GM13977 (cell line): ENCODE data around the gene CSAD.

Source experiments
- DNase-seq: peaks from one replicate; pipeline ENCODE4 v3.0.0; 2012; ENCODE audit warnings: low spot score
- in situ Hi-C: fragments of 300-500 bp; cut with MboI; formaldehyde crosslinking; loops from one replicate; pipeline ENCODE4 v1.12.0; 2022; ENCODE audit warnings: low sequenced_read_pairs, low pct_unique_long_range_greater_than_20kb, mixed read lengths, inconsistent platforms; ENCODE audit not compliant: unreplicated experiment
- TF ChIP-seq, protein P1 (sequence below): IDR thresholded peaks from 2 replicates; pipeline ENCODE4 v1.5.1; 2012; ENCODE audit warnings: mild to moderate bottlenecking, control low read depth; ENCODE audit not compliant: insufficient read depth; ENCODE audit errors: extremely low read depth, missing control alignments

CSAD gene

DNA sequence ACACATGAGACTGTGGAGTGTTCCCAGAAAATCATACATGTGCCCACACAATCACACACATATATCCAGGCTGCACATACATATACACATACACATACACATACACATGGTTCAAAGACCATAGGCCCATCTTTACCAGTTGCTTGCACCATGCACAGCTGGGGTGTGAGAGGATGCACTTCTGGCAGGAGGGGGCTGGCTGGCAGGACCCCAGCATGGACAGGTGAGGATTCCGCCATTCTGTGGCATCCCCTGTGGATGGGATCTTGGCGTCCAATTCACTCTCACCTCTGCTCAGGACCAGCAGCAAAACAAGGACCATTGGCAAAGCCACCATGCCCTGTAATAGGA is 19.4 kb upstream of the CSAD start:
- TF ChIP-seq, protein P1, sequence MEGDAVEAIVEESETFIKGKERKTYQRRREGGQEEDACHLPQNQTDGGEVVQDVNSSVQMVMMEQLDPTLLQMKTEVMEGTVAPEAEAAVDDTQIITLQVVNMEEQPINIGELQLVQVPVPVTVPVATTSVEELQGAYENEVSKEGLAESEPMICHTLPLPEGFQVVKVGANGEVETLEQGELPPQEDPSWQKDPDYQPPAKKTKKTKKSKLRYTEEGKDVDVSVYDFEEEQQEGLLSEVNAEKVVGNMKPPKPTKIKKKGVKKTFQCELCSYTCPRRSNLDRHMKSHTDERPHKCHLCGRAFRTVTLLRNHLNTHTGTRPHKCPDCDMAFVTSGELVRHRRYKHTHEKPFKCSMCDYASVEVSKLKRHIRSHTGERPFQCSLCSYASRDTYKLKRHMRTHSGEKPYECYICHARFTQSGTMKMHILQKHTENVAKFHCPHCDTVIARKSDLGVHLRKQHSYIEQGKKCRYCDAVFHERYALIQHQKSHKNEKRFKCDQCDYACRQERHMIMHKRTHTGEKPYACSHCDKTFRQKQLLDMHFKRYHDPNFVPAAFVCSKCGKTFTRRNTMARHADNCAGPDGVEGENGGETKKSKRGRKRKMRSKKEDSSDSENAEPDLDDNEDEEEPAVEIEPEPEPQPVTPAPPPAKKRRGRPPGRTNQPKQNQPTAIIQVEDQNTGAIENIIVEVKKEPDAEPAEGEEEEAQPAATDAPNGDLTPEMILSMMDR: no peak
- no peak for DNase-seq
- in situ Hi-C loops: no loop called here

DNA sequence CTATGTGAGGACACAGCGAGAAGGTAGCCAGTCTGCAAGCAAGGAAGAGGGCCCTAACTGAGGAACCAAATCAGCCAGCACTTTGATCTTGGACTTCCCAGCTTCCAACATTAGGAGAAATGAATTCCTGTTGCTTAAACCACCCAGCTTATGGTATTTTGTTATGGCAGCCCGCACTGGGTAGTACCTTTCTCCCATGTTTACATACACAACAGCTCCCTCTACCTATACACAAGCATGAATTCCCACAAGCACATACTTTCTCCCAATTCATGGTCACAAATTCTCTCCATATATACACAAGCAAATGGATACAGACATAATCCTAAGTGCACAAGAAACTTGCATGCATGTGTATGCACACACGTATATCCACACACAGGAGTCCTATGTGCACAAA is 19.0 kb upstream of the CSAD start:
- TF ChIP-seq, protein P1: no peak
- in situ Hi-C loops: no loop called here
- DNase-seq: no peak

DNA sequence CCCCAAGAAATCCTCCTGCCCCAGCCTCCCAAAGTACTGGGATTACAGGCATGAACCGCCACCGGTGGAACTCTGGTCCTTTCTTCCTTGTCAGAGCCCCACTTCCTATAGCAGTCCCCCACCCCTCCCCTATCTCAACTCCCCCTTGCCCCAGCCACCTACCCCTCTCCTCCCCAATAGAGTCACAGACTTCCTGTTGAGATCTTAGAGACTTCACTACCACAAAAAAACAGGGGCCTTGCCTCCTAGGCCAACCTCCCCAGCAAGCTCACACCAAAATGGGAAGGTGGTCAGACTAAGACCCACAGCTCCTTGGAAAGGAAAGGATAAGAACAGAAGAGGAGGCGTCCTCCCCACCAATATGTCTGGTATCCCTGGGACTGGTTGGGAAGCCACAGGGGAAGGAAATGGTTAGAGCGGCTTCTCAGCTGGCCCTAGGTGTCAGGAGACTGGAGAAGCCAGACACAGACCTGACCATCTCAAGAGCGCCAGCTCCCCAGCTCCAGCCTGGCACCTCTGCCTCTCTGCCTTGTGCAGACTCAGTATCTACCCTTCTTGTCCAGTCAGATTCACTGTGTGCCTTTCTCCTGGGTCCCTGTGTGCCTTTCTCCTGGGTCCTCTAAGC is 17.9 kb upstream of the CSAD start:
- in situ Hi-C loops: no loop called here
- no peak for DNase-seq
- TF ChIP-seq, protein P1: no peak

DNA sequence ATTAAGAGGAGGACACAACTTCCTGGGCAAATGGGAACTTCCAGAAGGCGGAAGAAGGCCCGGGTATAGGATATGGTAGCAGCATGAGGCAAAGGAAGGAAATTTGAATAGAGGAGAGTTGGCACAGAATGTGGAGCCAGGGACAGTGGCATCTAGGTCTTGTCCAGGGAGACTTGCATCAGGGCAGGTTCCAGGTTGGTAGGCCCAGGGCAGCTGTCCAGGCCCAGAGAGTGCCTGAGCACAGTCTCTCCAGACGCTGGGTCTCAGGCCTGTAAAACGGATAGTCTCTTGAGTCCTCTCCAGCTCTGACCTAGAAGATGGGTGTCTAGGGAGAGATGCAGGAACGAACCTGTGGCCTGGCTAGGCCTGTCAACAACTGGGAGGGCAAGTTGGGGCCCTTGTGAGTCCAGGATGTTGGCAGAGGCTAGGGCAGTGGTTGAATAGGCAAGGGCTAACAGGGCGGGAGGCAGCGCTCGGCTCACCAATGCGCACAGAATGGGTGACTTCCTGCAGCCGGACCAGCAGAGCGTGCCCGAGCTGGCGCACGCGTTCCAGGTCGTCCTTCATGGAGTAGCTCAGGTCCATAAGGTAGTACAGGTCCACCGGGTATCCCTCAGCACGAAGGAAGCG is 16.4 kb upstream of the CSAD start:
- in situ Hi-C loops: no loop called here
- DNase-seq: no peak
- TF ChIP-seq, protein P1: no peak

DNA sequence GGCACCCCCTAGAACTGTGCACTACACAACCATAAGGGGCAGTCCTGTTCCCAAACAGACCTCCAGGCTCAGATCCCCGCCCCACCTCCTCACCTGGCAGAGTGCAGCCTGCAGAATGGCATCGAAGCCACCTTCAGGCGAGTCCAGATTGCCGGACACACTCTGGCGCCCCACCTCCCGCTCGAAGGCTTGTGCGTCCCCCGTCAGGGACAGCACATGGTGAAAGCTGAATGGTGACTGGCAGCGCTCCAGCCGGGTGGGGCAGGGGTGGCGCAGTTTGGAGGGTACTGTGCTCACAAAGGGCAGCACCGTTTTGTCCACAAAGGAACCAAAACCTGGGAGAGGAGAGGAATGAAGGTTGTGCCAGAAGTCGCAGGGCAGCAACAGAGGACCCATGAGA is 15.8 kb upstream of the CSAD start:
- in situ Hi-C loops: no loop called here
- no peak for DNase-seq
- TF ChIP-seq, protein P1: no peak

DNA sequence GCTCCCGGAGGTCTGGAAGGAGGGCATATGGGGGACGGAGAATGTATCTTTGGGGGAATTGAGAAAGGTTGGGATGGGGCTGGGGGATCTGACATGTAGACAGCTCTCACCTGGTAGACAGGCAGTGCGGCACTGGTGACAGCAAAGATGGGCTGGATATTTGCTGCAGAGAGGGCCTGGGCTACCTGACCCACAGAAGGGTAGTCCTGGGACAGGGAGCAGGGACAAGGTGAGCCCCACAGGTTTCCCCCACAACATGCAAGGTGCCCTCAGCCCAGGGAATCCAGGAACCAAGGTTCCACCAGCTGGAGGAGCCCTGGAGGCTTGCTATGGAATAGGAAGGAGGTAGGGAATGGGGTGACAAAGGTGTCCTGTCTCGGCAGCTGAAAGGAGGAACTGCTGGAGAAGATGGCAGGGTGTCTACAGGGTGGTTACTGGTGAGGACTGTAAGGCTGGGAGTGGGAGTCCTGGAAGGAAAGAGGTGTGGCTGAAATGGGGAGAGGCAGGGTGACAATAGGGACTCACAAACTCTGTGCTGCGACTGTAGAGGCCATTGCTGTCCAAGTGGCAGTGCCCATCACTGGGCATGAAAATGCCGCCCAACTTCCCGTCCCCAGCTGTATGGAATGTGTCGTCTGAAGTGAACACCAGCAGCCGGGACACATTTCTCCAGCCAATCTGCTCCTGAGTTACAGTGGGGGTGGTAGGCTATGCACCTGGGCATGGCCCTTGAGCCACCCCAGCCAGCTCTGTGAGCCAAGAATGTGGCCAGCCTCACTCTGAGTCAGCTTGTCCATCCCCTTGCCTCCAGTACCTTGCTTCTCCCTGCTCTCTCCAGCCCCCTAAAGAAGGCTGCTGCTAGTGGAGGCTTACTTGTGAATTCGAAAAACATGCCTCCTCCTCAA is 15.0 kb upstream of the CSAD start:
- in situ Hi-C loops: no loop called here
- TF ChIP-seq, protein P1: no peak
- DNase-seq: no peak
